ENCODE measurements around the gene FAM83E. TPM values are rescaled to one million over a fixed set of nuclear protein-coding genes. Genes with fewer than 3 reads are reported as not detected.
"Not testable (repeated sequence)": the region's sequence is repeated elsewhere in the genome, so short reads cannot be mapped to it uniquely, and the experiment has no call there.

Gene FAM83E
- 10.2 TPM for total RNA-seq

DNA sequence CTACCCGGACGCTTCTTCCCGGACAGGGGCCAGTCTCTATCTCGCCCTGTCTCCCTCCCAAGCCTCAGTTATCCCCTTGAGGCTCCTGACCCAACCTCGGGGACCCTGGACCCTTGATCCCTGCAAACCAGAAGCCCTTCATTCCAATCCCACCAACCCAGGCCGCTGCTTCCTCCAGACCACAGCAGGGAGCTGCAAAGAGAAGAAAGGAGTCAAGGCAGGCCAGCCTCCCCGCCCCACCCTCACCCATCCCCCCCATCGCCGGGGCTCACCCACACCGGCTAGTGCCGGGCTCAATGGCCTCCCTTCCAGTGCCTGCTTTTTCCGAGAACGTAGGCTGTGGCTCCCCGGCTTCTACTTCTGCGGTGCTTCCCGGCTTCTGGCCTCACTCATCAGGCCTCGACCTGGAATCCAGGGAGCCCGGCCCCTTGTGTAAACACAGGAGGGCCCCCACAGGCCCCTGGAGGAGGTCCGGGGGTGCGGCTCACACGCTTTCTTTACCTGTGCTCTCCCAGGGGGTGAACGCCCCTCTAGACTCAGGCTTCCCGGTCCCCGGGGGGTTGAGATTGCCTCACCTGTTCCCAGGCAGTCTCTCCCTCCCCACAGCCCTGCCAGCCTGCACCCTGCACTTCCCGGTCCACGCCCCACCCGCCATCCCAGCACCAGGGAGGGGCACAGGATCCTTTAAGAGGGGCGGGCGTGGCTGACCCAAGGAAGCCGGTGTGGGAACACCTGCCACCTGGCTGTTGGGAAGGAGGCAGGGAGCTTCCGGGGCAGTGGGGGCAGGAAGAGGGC lies at the start of gene FAM83E:
Gene FAM83E (minus strand): TSS at position 641 of the 795 bp plus-strand sequence. CDS start 1,704 bp downstream, outside the sequence.
- peak; percentile 71 for DNase-seq

DNA sequence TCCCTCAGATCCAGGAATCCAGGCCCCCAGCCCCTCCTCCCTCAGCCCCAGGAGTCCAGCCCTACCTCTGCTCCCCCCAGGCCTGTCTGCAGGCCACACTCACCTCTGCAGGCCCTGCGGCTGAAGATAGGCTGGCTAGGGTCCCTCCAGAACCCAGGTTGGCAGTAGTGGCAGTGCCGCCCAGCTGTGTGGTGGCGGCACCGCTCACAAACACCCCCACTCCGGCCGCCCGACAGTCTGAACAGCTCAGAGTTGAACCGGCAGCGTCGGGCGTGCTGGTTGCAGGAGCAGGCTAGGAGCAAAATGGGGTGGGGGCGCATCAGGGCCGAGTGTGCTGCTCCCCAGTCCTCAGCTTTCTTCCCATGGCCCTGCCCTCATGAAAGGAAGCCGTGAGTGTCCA lies 49.6 kb upstream of the FAM83E start:
- no peak for DNase-seq

GRCh38 chr19:48663667-48664066 lies 48.8 kb upstream of the FAM83E start:
- no peak for DNase-seq

GRCh38 chr19:48661711-48662090 lies 46.8 kb upstream of the FAM83E start:
- DNase-seq, result no peak

- peak; percentile 87 for DNase-seq
Measured at GRCh38 chr19:48660852-48661710, 46.2 kb upstream of the FAM83E start.

- no peak for DNase-seq
Measured at GRCh38 chr19:48659768-48660167, 44.9 kb upstream of the FAM83E start.

- no peak for DNase-seq
Measured at GRCh38 chr19:48658483-48658882, 43.6 kb upstream of the FAM83E start.

- not testable (repeated sequence) for DNase-seq
Measured at GRCh38 chr19:48657828-48658227, 43.0 kb upstream of the FAM83E start.

DNA sequence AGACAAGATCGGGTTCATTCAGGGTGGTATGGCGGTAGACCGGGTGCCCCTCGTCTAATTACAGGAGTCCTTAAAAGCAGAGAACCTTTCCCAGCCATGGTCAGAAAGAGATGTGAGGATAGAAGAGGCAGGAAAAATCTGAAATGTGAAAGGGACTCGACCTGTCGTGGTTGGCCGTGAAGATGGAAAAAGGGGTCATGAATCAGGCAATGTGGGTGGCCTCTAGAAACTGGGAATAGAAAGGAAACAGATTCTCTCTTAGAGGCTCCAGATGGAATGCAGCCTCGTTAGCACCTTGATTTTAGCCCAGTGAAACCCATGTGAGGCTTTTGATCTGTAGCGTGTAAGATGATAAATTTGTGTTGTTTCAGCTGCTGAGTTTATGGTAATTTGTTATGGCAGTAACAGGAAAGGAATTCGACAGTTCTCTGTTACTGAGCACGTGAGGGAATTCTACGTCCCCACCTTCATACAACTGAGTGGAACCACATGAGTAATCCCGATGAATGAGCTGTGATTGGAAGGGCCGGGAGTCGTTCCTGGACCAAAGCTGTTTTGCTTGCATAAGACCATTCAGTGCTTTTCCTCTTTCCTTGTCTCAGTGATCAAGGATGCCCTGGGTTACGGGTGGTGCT lies 42.1 kb upstream of the FAM83E start:
- DNase-seq, result peak; percentile 75

GRCh38 chr19:48654299-48655059 lies 39.6 kb upstream of the FAM83E start:
- DNase-seq, result peak; percentile 95

DNA sequence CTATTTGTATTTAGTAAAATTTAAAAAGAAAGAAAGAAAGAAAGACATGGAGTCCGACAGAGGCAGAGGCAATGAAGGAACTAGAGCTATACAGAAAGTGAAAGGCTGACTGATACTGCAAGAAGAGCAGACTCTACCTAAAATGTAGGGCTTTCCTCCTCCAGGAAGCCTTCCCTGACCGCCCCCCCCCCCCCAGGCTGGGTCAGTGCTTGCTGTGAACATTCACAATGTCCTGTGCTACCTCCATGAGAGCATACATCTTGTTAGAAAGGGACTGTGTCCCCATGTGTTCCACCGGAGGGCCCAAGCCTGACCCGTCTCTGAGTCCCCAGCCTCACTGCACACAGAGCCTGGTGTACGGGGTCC lies 36.8 kb upstream of the FAM83E start:
- DNase-seq, result no peak

DNA sequence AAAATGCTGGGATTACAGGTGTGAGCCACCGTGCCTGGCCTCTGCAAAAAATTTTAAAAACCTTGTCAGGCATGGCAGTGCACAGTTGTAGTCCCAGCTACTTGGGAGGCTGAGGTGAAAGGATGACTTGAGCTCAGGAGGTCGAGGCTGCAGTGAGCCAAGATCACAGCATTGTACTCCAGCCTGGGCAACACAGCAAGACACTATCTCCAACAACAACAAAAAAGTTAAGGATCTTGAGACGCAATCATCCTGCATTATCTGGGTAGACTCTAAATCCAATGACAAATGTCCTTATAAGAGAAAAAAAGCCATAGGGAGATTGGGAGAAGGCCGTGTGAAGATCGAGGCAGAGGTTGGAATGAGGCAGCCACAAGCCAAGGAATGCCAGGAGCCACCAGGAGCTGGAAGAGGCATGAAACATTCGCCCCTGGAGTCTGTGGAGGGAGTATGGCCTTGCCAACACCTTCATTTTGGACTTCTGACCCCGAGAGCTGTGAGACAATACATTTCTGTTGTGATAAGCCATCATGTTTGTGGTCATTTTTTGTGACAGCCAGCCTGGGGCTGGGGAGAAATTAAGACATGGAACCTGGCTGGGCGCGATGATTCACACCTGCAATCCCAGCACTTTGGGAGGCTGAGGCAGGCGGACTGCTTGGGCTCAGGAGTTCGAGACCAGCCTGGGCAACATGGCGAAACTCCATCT lies 36.3 kb upstream of the FAM83E start:
- DNase-seq, result no peak

- DNase-seq, result peak; percentile 24
Measured at GRCh38 chr19:48648134-48648533, 33.3 kb upstream of the FAM83E start.

GRCh38 chr19:48646722-48647216 lies 31.9 kb upstream of the FAM83E start:
- DNase-seq, result peak; percentile 28

- DNase-seq, result peak; percentile 97
Measured at GRCh38 chr19:48646001-48646721, 31.3 kb upstream of the FAM83E start, which contains the start of gene CA11. Gene CA11, minus strand, starts transcription at chr19:48646187. Its CDS starts 555 bp downstream, at chr19:48645632.

GRCh38 chr19:48645620-48646000 lies 30.7 kb upstream of the FAM83E start:
- no peak for DNase-seq

GRCh38 chr19:48644839-48645619 lies 30.2 kb upstream of the FAM83E start:
- DNase-seq, result peak; percentile 90

- no peak for DNase-seq
Measured at GRCh38 chr19:48644355-48644754, 29.5 kb upstream of the FAM83E start.

- DNase-seq, result no peak
Measured at GRCh38 chr19:48642862-48643261, 28.0 kb upstream of the FAM83E start.

- DNase-seq, result no peak
Measured at GRCh38 chr19:48641850-48642249, 27.0 kb upstream of the FAM83E start.

Data from tongue (tissue), 2 donors.